ENCODE measurements around the gene TPI1. TPM values are rescaled to one million over a fixed set of nuclear protein-coding genes. Genes with fewer than 3 reads are reported as not detected.
"Not testable (repeated sequence)": the region's sequence is repeated elsewhere in the genome, so short reads cannot be mapped to it uniquely, and the experiment has no call there.

Gene TPI1
- total RNA-seq, 1 experiment from 2014 or later = 1,045 TPM

- TF ChIP-seq HMGA2 (CRISPR knock-in tag; IDR thresholded peaks at IDR 0.05) (no peak), NR1H2 (CRISPR knock-in tag; IDR thresholded peaks at IDR 0.05) (no peak), STAT6 (CRISPR knock-in tag; conservative IDR thresholded peaks at IDR 0.05; ENCODE audit: low read depth) (no peak), NFATC4 (CRISPR knock-in tag; IDR thresholded peaks at IDR 0.05) (no peak), CREB1 (CRISPR knock-in tag; IDR thresholded peaks at IDR 0.05) (0 out of 2 replicates have a peak, but pooled peaks have one; percentile 19), ZNF396 (CRISPR knock-in tag; IDR thresholded peaks at IDR 0.05; ENCODE audit: borderline replicate concordance) (no peak), ZBTB43 (CRISPR knock-in tag; IDR thresholded peaks at IDR 0.05) (peak; percentile 31; the same call in 1 of the 2 replicates), CTCF (IDR thresholded peaks at IDR 0.05) (no peak), ZNF232 (CRISPR knock-in tag; IDR thresholded peaks at IDR 0.05) (peak; percentile 15; the same call in 1 of the 2 replicates), CREM (CRISPR knock-in tag; IDR thresholded peaks at IDR 0.05) (peak; percentile 56; the same call in 1 of the 2 replicates), ETV6 (CRISPR knock-in tag; IDR thresholded peaks at IDR 0.05) (0 out of 2 replicates have a peak, but pooled peaks have one; percentile 72), USF2 (CRISPR knock-in tag; IDR thresholded peaks at IDR 0.05) (peak; percentile 39; the same call in 1 of the 2 replicates), FOXK1 (CRISPR knock-in tag; IDR thresholded peaks at IDR 0.05) (0 out of 2 replicates have a peak, but pooled peaks have one; percentile 32), PRRX2 (CRISPR knock-in tag; IDR thresholded peaks at IDR 0.05) (no peak)
- TF ChIP-seq, protein P1, sequence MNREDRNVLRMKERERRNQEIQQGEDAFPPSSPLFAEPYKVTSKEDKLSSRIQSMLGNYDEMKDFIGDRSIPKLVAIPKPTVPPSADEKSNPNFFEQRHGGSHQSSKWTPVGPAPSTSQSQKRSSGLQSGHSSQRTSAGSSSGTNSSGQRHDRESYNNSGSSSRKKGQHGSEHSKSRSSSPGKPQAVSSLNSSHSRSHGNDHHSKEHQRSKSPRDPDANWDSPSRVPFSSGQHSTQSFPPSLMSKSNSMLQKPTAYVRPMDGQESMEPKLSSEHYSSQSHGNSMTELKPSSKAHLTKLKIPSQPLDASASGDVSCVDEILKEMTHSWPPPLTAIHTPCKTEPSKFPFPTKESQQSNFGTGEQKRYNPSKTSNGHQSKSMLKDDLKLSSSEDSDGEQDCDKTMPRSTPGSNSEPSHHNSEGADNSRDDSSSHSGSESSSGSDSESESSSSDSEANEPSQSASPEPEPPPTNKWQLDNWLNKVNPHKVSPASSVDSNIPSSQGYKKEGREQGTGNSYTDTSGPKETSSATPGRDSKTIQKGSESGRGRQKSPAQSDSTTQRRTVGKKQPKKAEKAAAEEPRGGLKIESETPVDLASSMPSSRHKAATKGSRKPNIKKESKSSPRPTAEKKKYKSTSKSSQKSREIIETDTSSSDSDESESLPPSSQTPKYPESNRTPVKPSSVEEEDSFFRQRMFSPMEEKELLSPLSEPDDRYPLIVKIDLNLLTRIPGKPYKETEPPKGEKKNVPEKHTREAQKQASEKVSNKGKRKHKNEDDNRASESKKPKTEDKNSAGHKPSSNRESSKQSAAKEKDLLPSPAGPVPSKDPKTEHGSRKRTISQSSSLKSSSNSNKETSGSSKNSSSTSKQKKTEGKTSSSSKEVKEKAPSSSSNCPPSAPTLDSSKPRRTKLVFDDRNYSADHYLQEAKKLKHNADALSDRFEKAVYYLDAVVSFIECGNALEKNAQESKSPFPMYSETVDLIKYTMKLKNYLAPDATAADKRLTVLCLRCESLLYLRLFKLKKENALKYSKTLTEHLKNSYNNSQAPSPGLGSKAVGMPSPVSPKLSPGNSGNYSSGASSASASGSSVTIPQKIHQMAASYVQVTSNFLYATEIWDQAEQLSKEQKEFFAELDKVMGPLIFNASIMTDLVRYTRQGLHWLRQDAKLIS (CRISPR knock-in tag; IDR thresholded peaks at IDR 0.05; ENCODE audit: borderline replicate concordance) = no peak
- TF ChIP-seq, protein P2, sequence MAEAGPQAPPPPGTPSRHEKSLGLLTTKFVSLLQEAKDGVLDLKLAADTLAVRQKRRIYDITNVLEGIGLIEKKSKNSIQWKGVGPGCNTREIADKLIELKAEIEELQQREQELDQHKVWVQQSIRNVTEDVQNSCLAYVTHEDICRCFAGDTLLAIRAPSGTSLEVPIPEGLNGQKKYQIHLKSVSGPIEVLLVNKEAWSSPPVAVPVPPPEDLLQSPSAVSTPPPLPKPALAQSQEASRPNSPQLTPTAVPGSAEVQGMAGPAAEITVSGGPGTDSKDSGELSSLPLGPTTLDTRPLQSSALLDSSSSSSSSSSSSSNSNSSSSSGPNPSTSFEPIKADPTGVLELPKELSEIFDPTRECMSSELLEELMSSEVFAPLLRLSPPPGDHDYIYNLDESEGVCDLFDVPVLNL (CRISPR knock-in tag; IDR thresholded peaks at IDR 0.05; ENCODE audit: borderline replicate concordance, low read depth) = no peak
- TF ChIP-seq, protein P3, sequence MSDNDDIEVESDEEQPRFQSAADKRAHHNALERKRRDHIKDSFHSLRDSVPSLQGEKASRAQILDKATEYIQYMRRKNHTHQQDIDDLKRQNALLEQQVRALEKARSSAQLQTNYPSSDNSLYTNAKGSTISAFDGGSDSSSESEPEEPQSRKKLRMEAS (CRISPR knock-in tag; IDR thresholded peaks at IDR 0.05) = peak; percentile 69; the same call in 1 of the 2 replicates
Measured at GRCh38 chr12:6873094-6874014, 6.0 kb downstream of the TPI1 start, which contains the start of gene SPSB2 (continued).

DNA sequence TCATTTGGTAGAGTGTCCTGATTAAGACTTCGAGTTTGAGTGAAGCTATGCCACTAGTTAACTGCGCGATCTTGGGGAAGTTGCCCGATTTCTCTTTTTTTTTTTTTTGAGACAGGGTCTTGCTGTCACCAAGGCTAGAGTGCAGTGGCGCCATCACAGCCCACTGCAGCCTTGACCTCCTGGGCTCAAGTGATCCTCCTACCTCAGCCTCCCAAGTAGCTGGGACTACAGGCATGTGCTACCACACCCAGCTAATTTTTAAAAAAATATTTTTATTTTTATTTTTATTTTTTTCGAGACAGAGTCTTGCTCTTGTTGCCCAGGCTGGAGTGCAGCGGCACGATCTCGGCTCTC is 6.7 kb downstream of the TPI1 start:
- Mint-ChIP-seq H3K27ac (peak overlapping the region; percentile 86), H3K4me1 (peaks cover 37% of the 10 kb centered on the region), H3K36me3 (peaks cover 35% of the 10 kb centered on the region), H3K4me3 (peak overlapping the region; percentile 89)
- not testable (repeated sequence) for H3K9me3 Mint-ChIP-seq; H3K27me3 Mint-ChIP-seq (ENCODE audit: low read depth); DNase-seq (ENCODE audit: low spot score); ATAC-seq
- POLR2A ChIA-PET = interaction anchor here (0.9 to 2.6 kb wide), 4 partner anchors 10 to 90 kb away, joined by 3 to 31 read pairs (median 10); partner anchors contain the start of genes CDCA3 and USP5
- CTCF ChIA-PET = interaction anchor here (0.6 to 8.5 kb wide), 8 partner anchors 21 to 577 kb away, joined by 3 to 181 read pairs (median 46); partner anchors contain the start of genes C12orf57, CDCA3, COPS7A and ENO2

GRCh38 chr12:6879824-6880223 is 12.5 kb downstream of the TPI1 start:
- H3K9me3 Mint-ChIP-seq; DNase-seq (ENCODE audit: low spot score); ATAC-seq; H3K27me3 Mint-ChIP-seq (ENCODE audit: low read depth); H3K4me1 Mint-ChIP-seq; POLR2A ChIA-PET; H3K4me3 Mint-ChIP-seq; H3K27ac Mint-ChIP-seq: not testable (repeated sequence)
- H3K36me3 Mint-ChIP-seq = peaks cover 13% of the 10 kb centered on the region
- CTCF ChIA-PET = interaction anchor here (0.7 kb wide), 1 partner anchor 228 kb away, joined by 3 read pairs; no protein-coding TSS in a partner anchor

Data from WTC11 (cell line).